H1 (cell line): ENCODE results near the gene NLRX1. TPM values are rescaled to one million over a fixed set of nuclear protein-coding genes. Genes with fewer than 3 reads are reported as not detected.

Experiments used
- CTCF ChIA-PET: fragments of 300-600 bp; sonication (Branson Sonifier 250); formaldehyde crosslinking; loops from one replicate; lab custom pipeline; 2021; ENCODE audit not compliant: partially characterized antibody; lab: Charles Lee
- POLR2A ChIA-PET: fragments of 300-600 bp; sonication (Branson Sonifier 250); formaldehyde crosslinking; loops from one replicate; lab custom pipeline; 2021; ENCODE audit warnings: inconsistent platforms; ENCODE audit not compliant: partially characterized antibody; lab: Charles Lee
- DNase-seq, 2 experiments: peaks; one replicate each; pipeline versions ENCODE4 v3.0.0 to v3.0.0-alpha.2; 2010 to 2022; ENCODE audit warnings: low spot score in 2 of 2, low read depth in 1 of 2, mixed read lengths in 1 of 2
- FAIRE-seq: peaks from 2 replicates; lab custom pipeline; 2011; peaks lifted over from hg19 to GRCh38; lab: Jason Lieb, UNC
- H2AFZ ChIP-seq: 2 replicates; pipeline ENCODE4 v1.8.1; 2012; ENCODE audit warnings: low read length, inconsistent platforms
- H2AK5ac ChIP-seq: 2 replicates; pipeline ENCODE4 v1.6.1; 2013; ENCODE audit warnings: low read depth, low read length
- H2BK120ac ChIP-seq: replicated peaks from 2 replicates; pipeline ENCODE3; 2013; ENCODE audit warnings: low read depth, low read length, inconsistent platforms
- H2BK12ac ChIP-seq: 2 replicates; pipeline ENCODE4 v1.6.1; 2013; ENCODE audit warnings: low read depth, low read length
- H2BK15ac ChIP-seq: 2 replicates; pipeline ENCODE4 v1.6.1; 2013; ENCODE audit warnings: low read length
- H2BK20ac ChIP-seq: 2 replicates; pipeline ENCODE4 v1.6.1; 2013; ENCODE audit warnings: low read length
- H2BK5ac ChIP-seq: 2 replicates; pipeline ENCODE4 v1.6.1; 2013; ENCODE audit warnings: low read depth, low read length
- H3K14ac ChIP-seq: 2 replicates; pipeline ENCODE4 v1.6.1; 2013; ENCODE audit warnings: inconsistent platforms; ENCODE audit not compliant: insufficient read length
- H3K18ac ChIP-seq: 2 replicates; pipeline ENCODE4 v1.6.1; 2013; ENCODE audit warnings: low read length; ENCODE audit errors: extremely low read depth
- H3K23ac ChIP-seq: 2 replicates; pipeline ENCODE4 v1.6.1; 2013; ENCODE audit warnings: inconsistent platforms; ENCODE audit not compliant: insufficient read length
- H3K23me2 ChIP-seq: 2 replicates; pipeline ENCODE4 v1.6.1; 2013; ENCODE audit warnings: low read depth, low read length
- H3K27ac ChIP-seq: 2 replicates; pipeline ENCODE4 v1.6.1; 2011; ENCODE audit warnings: low read depth, low read length, inconsistent platforms
- H3K27me3 ChIP-seq, 4 experiments: replicated peaks in 1 of 4; 1 replicate in 1 of 4; 2 replicates in 3 of 4; pipeline versions ENCODE4 v1.6.1 to v1.8.1; 2011 to 2013; ENCODE audit warnings: low read length in 3 of 4, mild to moderate bottlenecking in 3 of 4, inconsistent platforms in 2 of 4, mixed read lengths in 2 of 4, moderate library complexity in 1 of 4; ENCODE audit not compliant: control insufficient read depth in 3 of 4, insufficient read depth in 3 of 4; ENCODE audit errors: extremely low read depth in 1 of 4
- H3K36me3 ChIP-seq, 4 experiments: 2 replicates each; pipeline versions ENCODE4 v1.6.1 to v1.8.1; 2011 to 2013; ENCODE audit warnings: mild to moderate bottlenecking in 4 of 4, low read length in 3 of 4, moderate library complexity in 2 of 4, control low read depth in 1 of 4, inconsistent platforms in 1 of 4; ENCODE audit not compliant: insufficient read depth in 4 of 4, control insufficient read depth in 2 of 4
- H3K4ac ChIP-seq: replicated peaks from 2 replicates; pipeline ENCODE3; 2013; ENCODE audit warnings: low read length, low read depth, mixed read lengths, inconsistent platforms; ENCODE audit not compliant: insufficient read length
- H3K4me1 ChIP-seq, 4 experiments: replicated peaks in 1 of 4; 1 replicate in 1 of 4; 2 replicates in 3 of 4; pipeline versions ENCODE4 v1.6.1 to v1.8.1; 2011 to 2013; ENCODE audit warnings: low read length in 3 of 4, inconsistent platforms in 2 of 4, mixed read lengths in 1 of 4; ENCODE audit not compliant: insufficient read depth in 4 of 4, control insufficient read depth in 3 of 4
- H3K4me2 ChIP-seq, 2 experiments: 2 replicates each; pipeline versions ENCODE4 v1.6.1 to v1.8.1; 2011 to 2013; ENCODE audit warnings: low read depth in 2 of 2, low read length in 2 of 2, control low read depth in 1 of 2, inconsistent platforms in 1 of 2, mild to moderate bottlenecking in 1 of 2; ENCODE audit not compliant: insufficient read depth in 1 of 2
- H3K4me3 ChIP-seq, 4 experiments: fragments of 200-600, 300-600 bp in 1 of 4; sonication (generic), shearing (Covaris generic), sonication (Bioruptor Twin) in 1 of 4; 2 replicates each; pipeline versions ENCODE4 v1.5.1 to v1.8.1; 2011 to 2016; ENCODE audit warnings: low read length in 4 of 4, low read depth in 3 of 4, control low read depth in 2 of 4, inconsistent platforms in 2 of 4, mild to moderate bottlenecking in 2 of 4, mixed read lengths in 1 of 4, moderate library complexity in 1 of 4; ENCODE audit not compliant: insufficient read depth in 2 of 4; ENCODE audit errors: extremely low read depth in 1 of 4
- H3K56ac ChIP-seq: replicated peaks from 2 replicates; pipeline ENCODE3; 2013; ENCODE audit warnings: low read depth, mild to moderate bottlenecking, mixed read lengths, low read length, inconsistent platforms; ENCODE audit not compliant: insufficient read length
- H3K79me1 ChIP-seq: 2 replicates; pipeline ENCODE4 v1.6.1; 2013; ENCODE audit warnings: low read depth, low read length, control low read depth
- H3K79me2 ChIP-seq, 2 experiments: 2 replicates each; pipeline versions ENCODE4 v1.6.1 to v1.8.1; 2012 to 2013; ENCODE audit warnings: low read length in 2 of 2, mild to moderate bottlenecking in 2 of 2, inconsistent platforms in 1 of 2; ENCODE audit not compliant: insufficient read depth in 2 of 2, control insufficient read depth in 1 of 2
- H3K9ac ChIP-seq, 4 experiments: replicated peaks in 1 of 4; 1 replicate in 1 of 4; 2 replicates in 3 of 4; pipeline versions ENCODE4 v1.6.1 to v1.8.1; 2011 to 2013; ENCODE audit warnings: low read depth in 3 of 4, low read length in 3 of 4, control low read depth in 2 of 4, mild to moderate bottlenecking in 2 of 4, moderate library complexity in 2 of 4, inconsistent platforms in 1 of 4; ENCODE audit errors: extremely low read depth in 1 of 4
- H3K9me3 ChIP-seq, 2 experiments: 2 replicates each; pipeline versions ENCODE4 v1.6.1 to v1.8.1; 2012 to 2013; ENCODE audit warnings: mild to moderate bottlenecking in 2 of 2, moderate library complexity in 2 of 2, control low read depth in 1 of 2, inconsistent platforms in 1 of 2, low read depth in 1 of 2, low read length in 1 of 2, mixed read lengths in 1 of 2; ENCODE audit not compliant: insufficient read depth in 2 of 2
- H4K20me1 ChIP-seq, 2 experiments: replicated peaks in 1 of 2; 2 replicates each; pipeline versions ENCODE3 to v1.8.1; 2011 to 2013; ENCODE audit warnings: inconsistent platforms in 2 of 2, low read length in 2 of 2, mild to moderate bottlenecking in 1 of 2; ENCODE audit not compliant: insufficient read depth in 2 of 2, control insufficient read depth in 1 of 2
- H4K5ac ChIP-seq: 2 replicates; pipeline ENCODE4 v1.6.1; 2013; ENCODE audit warnings: low read length, low read depth, mixed read lengths, inconsistent platforms; ENCODE audit not compliant: insufficient read length
- H4K8ac ChIP-seq: 2 replicates; pipeline ENCODE4 v1.8.0; 2013; ENCODE audit warnings: mild to moderate bottlenecking, moderate library complexity, low read length, inconsistent platforms; ENCODE audit not compliant: insufficient read depth; ENCODE audit errors: extremely low read depth
- H4K91ac ChIP-seq: replicated peaks from 2 replicates; pipeline ENCODE3; 2013; ENCODE audit warnings: low read length, mixed read lengths, inconsistent platforms; ENCODE audit not compliant: insufficient read length
- JUN ChIP-seq: IDR thresholded peaks from 2 replicates; pipeline ENCODE4 v1.6.1; 2011; ENCODE audit warnings: low read depth, mild to moderate bottlenecking, improper control_type of control experiment, low read length
- KDM5A ChIP-seq: fragments of 200-600 bp; IDR thresholded peaks from 2 replicates; pipeline ENCODE4 v1.7.1; 2012; ENCODE audit warnings: mild to moderate bottlenecking, low read length, inconsistent platforms, mixed read lengths
- MAFK ChIP-seq: IDR thresholded peaks from 2 replicates; pipeline ENCODE4 v1.6.1; 2012; ENCODE audit warnings: low read depth, mild to moderate bottlenecking, improper control_type of control experiment, low read length
- PHF8 ChIP-seq: fragments of 200-600 bp; sonication (generic); conservative IDR thresholded peaks from 2 replicates; pipeline ENCODE4 v1.7.1; 2012; ENCODE audit warnings: low read depth, mild to moderate bottlenecking, inconsistent platforms, low read length, moderate library complexity
- RBBP5 ChIP-seq: IDR thresholded peaks from 2 replicates; pipeline ENCODE4 v1.7.1; 2012; ENCODE audit warnings: low read depth, mild to moderate bottlenecking, inconsistent platforms, low read length, moderate library complexity, borderline replicate concordance
- RFX5 ChIP-seq: IDR thresholded peaks from 2 replicates; pipeline ENCODE4 v1.6.1; 2011; ENCODE audit warnings: low read depth, low read length, improper control_type of control experiment, borderline replicate concordance
- WGBS, 2 experiments: shearing (Covaris generic) in 1 of 2; methylation state at CpG; one replicate each; pipeline versions ENCODE4 v1.1.6 to v1.1.7; 2013 to 2015; ENCODE audit warnings: low lambda C conversion rate in 2 of 2, mixed read lengths in 2 of 2, inconsistent platforms in 1 of 2, low coverage in 1 of 2, missing lambda C conversion rate in 1 of 2; ENCODE audit not compliant: insufficient replicate concordance in 2 of 2, insufficient coverage in 1 of 2, insufficient read length in 1 of 2; ENCODE audit errors: extremely low coverage in 1 of 2, missing lambda C conversion rate in 1 of 2; 5-methylcytosine and 5-hydroxymethylcytosine counted together
- polyA plus RNA-seq, 7 experiments: library from polyadenylated mRNA; depleted of rRNA in 3 of 7; stranded (reverse) in 5 of 7; unstranded in 2 of 7; fragments of >200 nt in 5 of 7; fragments of 200-250 nt in 2 of 7; gene quantifications; 1 replicate in 5 of 7; 2 replicates in 1 of 7; 4 replicates in 1 of 7; pipeline versions ENCODE4 v1.2.1 to v1.2.3, GENCODE V29; 2011 to 2013; ENCODE audit warnings: missing spikeins in 2 of 7, mixed read lengths in 2 of 7
- total RNA-seq: library from RNA; stranded (reverse); fragmentation: NEBNext Ultra II Directional; extraction: Animal tissue kit (Norgen Biotek cat#: 25700); gene quantifications from 2 replicates; pipeline ENCODE4 v1.2.1, GENCODE V29; 2021

NLRX1 gene
- total and polyA plus RNA-seq, 2 of the 8 experiments (the other 6 are each of a cell fraction or from before 2014, with no cell fraction given): 13.2 to 18.6 TPM

- POLR2A ChIA-PET: interaction anchor here (1.0 to 2.8 kb wide), 5 partner anchors 10 to 137 kb away, joined by 3 to 11 read pairs (median 3); partner anchors contain the start of gene NLRX1
- no peak overlapping the region for H3K14ac ChIP-seq
- no peak overlapping the region for H2AFZ ChIP-seq
Observed at GRCh38 chr11:119179983-119180382, 11.5 kb downstream of the NLRX1 start.

More at GRCh38 chr11:119179983-119180382, 11.5 kb downstream of the NLRX1 start:
- Histone ChIP-seq H3K4ac (no peak overlapping the region), H2BK120ac (no peak overlapping the region), H3K9me3 (no peaks in the 10 kb centered on the region), H3K18ac (no peak overlapping the region), H3K9ac (no peak overlapping the region), H3K4me1 (no peaks in the 10 kb centered on the region), H2BK5ac (peak overlapping the region; percentile 18; the same call in 1 of the 2 replicates), H2AK5ac (no peak overlapping the region), H3K79me2 (no peaks in the 10 kb centered on the region), H4K20me1 (peaks cover 0 to 6% of the 10 kb centered on the region in 2 experiments), H4K8ac (no peak overlapping the region), H3K23ac (no peak overlapping the region), H3K36me3 (peaks cover 0 to 3% (median 0%) of the 10 kb centered on the region in 4 experiments; a peak in 2 of 8 replicates), H3K23me2 (no peaks in the 10 kb centered on the region), H3K56ac (no peak overlapping the region), H3K4me2 (no peak overlapping the region), H3K79me1 (no peaks in the 10 kb centered on the region), H3K27ac (no peak overlapping the region), H3K27me3 (no peaks in the 10 kb centered on the region), H4K91ac (no peak overlapping the region), H2BK20ac (no peak overlapping the region), H3K4me3 (no peak overlapping the region), H2BK15ac (no peak overlapping the region), H4K5ac (no peak overlapping the region), H2BK12ac (no peak overlapping the region)
- 96% methylated on average over 10 of the region's 10 CpGs; no CpG with 5 or more reads in 1 of the 2 experiments for WGBS, 2 experiments
- FAIRE-seq (no peak), DNase-seq (no peak)
- CTCF ChIA-PET: interaction anchor here (0.7 to 24.3 kb wide), 10 partner anchors 10 to 144 kb away, joined by 3 to 389 read pairs (median 4); partner anchors contain the start of gene ABCG4
- TF ChIP-seq KDM5A: no peak
- no peak for TF ChIP-seq MAFK
- TF ChIP-seq JUN: no peak
- TF ChIP-seq RBBP5: no peak
- TF ChIP-seq PHF8: no peak
- no peak for TF ChIP-seq RFX5
